IMR-90 (cell line): ENCODE measurements around the gene TMTC1. TPM values are rescaled to one million over a fixed set of nuclear protein-coding genes. Genes with fewer than 3 reads are reported as not detected.

Source experiments
- ATAC-seq: fragments of 200-7000 bp; cut with Tn5 transposase; 2 replicates; pipeline ENCODE4 v1.9.1; 2020; ENCODE audit warnings: low read depth, mild to moderate bottlenecking, moderate library complexity
- BruUV-seq: library from RNA; stranded (reverse); fragments of 400-500 nt; replicated peaks from 2 replicates; lab custom pipeline; 2021; lab: Mats Ljungman, UMichigan
- CTCF ChIA-PET: fragments of 300-600 bp; formaldehyde crosslinking; extraction: SDS; loops from one replicate; lab custom pipeline; 2021; ENCODE audit warnings: antibody characterized with exemption; lab: Yijun Ruan, JAX
- POLR2A ChIA-PET: fragments of 300-600 bp; sonication (Branson Sonifier 250); formaldehyde crosslinking; loops from one replicate; lab custom pipeline; 2022; ENCODE audit warnings: antibody characterized with exemption; ENCODE audit not compliant: unreplicated experiment; lab: Charles Lee
- DNase-seq: peaks from one replicate; pipeline ENCODE4 v3.0.0; 2013
- H2AFZ ChIP-seq: replicated peaks from 2 replicates; pipeline ENCODE3; 2013; ENCODE audit warnings: low read length, mild to moderate bottlenecking; ENCODE audit not compliant: poor library complexity
- H2AK5ac ChIP-seq: 2 replicates; pipeline ENCODE4 v1.6.1; 2013; ENCODE audit warnings: low read depth, low read length, inconsistent platforms
- H2AK9ac ChIP-seq: replicated peaks from 2 replicates; pipeline ENCODE3; 2013; ENCODE audit warnings: mild to moderate bottlenecking, low read depth, low read length, moderate library complexity; ENCODE audit not compliant: poor library complexity
- H2BK120ac ChIP-seq: 2 replicates; pipeline ENCODE4 v1.6.1; 2013; ENCODE audit warnings: low read depth, low read length, inconsistent platforms
- H2BK15ac ChIP-seq: 3 replicates; pipeline ENCODE4 v1.6.1; 2013; ENCODE audit warnings: low read depth, low read length, inconsistent platforms
- H2BK20ac ChIP-seq: 2 replicates; pipeline ENCODE4 v1.6.1; 2013; ENCODE audit warnings: low read depth, mild to moderate bottlenecking, inconsistent platforms, low read length, moderate library complexity
- H2BK5ac ChIP-seq: 2 replicates; pipeline ENCODE4 v1.6.1; 2013; ENCODE audit warnings: mild to moderate bottlenecking, low read depth, low read length, inconsistent platforms; ENCODE audit not compliant: poor library complexity, severe bottlenecking
- H3K14ac ChIP-seq: replicated peaks from 2 replicates; pipeline ENCODE4 v1.6.1; 2013; ENCODE audit warnings: low read depth, low read length, inconsistent platforms
- H3K18ac ChIP-seq: 2 replicates; pipeline ENCODE4 v1.6.1; 2013; ENCODE audit warnings: low read depth, low read length, control low read depth
- H3K23ac ChIP-seq: 2 replicates; pipeline ENCODE4 v1.6.1; 2013; ENCODE audit warnings: low read depth, low read length, inconsistent platforms
- H3K27ac ChIP-seq: 2 replicates; pipeline ENCODE4 v1.5.1; 2013; ENCODE audit warnings: mild to moderate bottlenecking, control low read depth, low read length; ENCODE audit not compliant: insufficient read depth
- H3K27me3 ChIP-seq: 2 replicates; pipeline ENCODE4 v1.6.1; 2013; ENCODE audit warnings: low read length; ENCODE audit not compliant: control insufficient read depth, insufficient read depth
- H3K36me3 ChIP-seq: 2 replicates; pipeline ENCODE4 v1.6.1; 2013; ENCODE audit warnings: low read length, mixed read lengths; ENCODE audit not compliant: control insufficient read depth, insufficient read depth
- H3K4ac ChIP-seq: 2 replicates; pipeline ENCODE4 v1.6.1; 2013; ENCODE audit warnings: low read depth, low read length, inconsistent platforms
- H3K4me1 ChIP-seq: 2 replicates; pipeline ENCODE4 v1.6.1; 2013; ENCODE audit warnings: low read length, mixed read lengths; ENCODE audit not compliant: control insufficient read depth, insufficient read depth
- H3K4me2 ChIP-seq: 2 replicates; pipeline ENCODE4 v1.6.1; 2013; ENCODE audit warnings: low read depth, mild to moderate bottlenecking, control low read depth, low read length, moderate library complexity
- H3K4me3 ChIP-seq: 2 replicates; pipeline ENCODE4 v1.5.1; 2013; ENCODE audit warnings: low read depth, mild to moderate bottlenecking, control low read depth, low read length, moderate library complexity; ENCODE audit not compliant: insufficient read depth
- H3K56ac ChIP-seq: 2 replicates; pipeline ENCODE4 v1.6.1; 2013; ENCODE audit warnings: low read length, inconsistent platforms; ENCODE audit not compliant: insufficient read depth; ENCODE audit errors: extremely low read depth
- H3K79me1 ChIP-seq, 2 experiments: 2 replicates each; pipeline ENCODE4 v1.6.1; 2013; ENCODE audit warnings: low read length in 2 of 2, inconsistent platforms in 1 of 2, low read depth in 1 of 2
- H3K9ac ChIP-seq: 2 replicates; pipeline ENCODE4 v1.6.1; 2013; ENCODE audit warnings: low read depth, low read length, control low read depth
- H3K9me1 ChIP-seq: 2 replicates; pipeline ENCODE4 v1.6.1; 2013; ENCODE audit warnings: low read length, inconsistent platforms; ENCODE audit not compliant: insufficient read depth
- H3K9me3 ChIP-seq: 2 replicates; pipeline ENCODE4 v1.6.1; 2013; ENCODE audit warnings: low read length; ENCODE audit not compliant: control insufficient read depth, insufficient read depth
- H4K20me1 ChIP-seq: 2 replicates; pipeline ENCODE4 v1.6.1; 2013; ENCODE audit warnings: low read length, inconsistent platforms; ENCODE audit not compliant: insufficient read depth
- H4K5ac ChIP-seq: 2 replicates; pipeline ENCODE4 v1.6.1; 2013; ENCODE audit warnings: mild to moderate bottlenecking, low read depth, low read length, control low read depth
- H4K8ac ChIP-seq, 2 experiments: 2 replicates each; pipeline ENCODE4 v1.6.1; 2013; ENCODE audit warnings: low read depth in 2 of 2, low read length in 2 of 2, control low read depth in 1 of 2, inconsistent platforms in 1 of 2
- H4K91ac ChIP-seq: 2 replicates; pipeline ENCODE4 v1.6.1; 2013; ENCODE audit warnings: low read depth, low read length, inconsistent platforms; ENCODE audit not compliant: insufficient read depth
- BHLHE40 ChIP-seq: fragments of 150-350 bp; IDR thresholded peaks from 2 replicates; pipeline ENCODE4 v1.6.1; 2016; ENCODE audit warnings: mild to moderate bottlenecking, low read depth, low read length
- CEBPB ChIP-seq: IDR thresholded peaks from 2 replicates; pipeline ENCODE4 v1.6.1; 2012; ENCODE audit warnings: low read depth, low read length, improper control_type of control experiment
- CHD1 ChIP-seq: IDR thresholded peaks from 2 replicates; pipeline ENCODE4 v1.6.1; 2012; ENCODE audit warnings: low read depth, low read length, improper control_type of control experiment
- CTCF ChIP-seq: conservative IDR thresholded peaks from 2 replicates; pipeline ENCODE4 v1.5.1; 2012; ENCODE audit warnings: mild to moderate bottlenecking, low read depth, low read length, improper control_type of control experiment
- ELK1 ChIP-seq: fragments of 150-350 bp; IDR thresholded peaks from 2 replicates; pipeline ENCODE4 v1.6.1; 2016; ENCODE audit warnings: low read depth, mild to moderate bottlenecking, low read length, moderate library complexity, borderline replicate concordance
- FOS ChIP-seq: fragments of 150-350 bp; IDR thresholded peaks from 2 replicates; pipeline ENCODE4 v1.6.1; 2016; ENCODE audit warnings: low read depth, low read length
- MAFK ChIP-seq: IDR thresholded peaks from 2 replicates; pipeline ENCODE4 v1.6.1; 2012; ENCODE audit warnings: low read depth, low read length, improper control_type of control experiment
- MAZ ChIP-seq: IDR thresholded peaks from 2 replicates; pipeline ENCODE4 v1.6.1; 2012; ENCODE audit warnings: low read depth, mild to moderate bottlenecking, low read length, improper control_type of control experiment, moderate library complexity, borderline replicate concordance
- MXI1 ChIP-seq: IDR thresholded peaks from 2 replicates; pipeline ENCODE4 v1.6.1; 2012; ENCODE audit warnings: low read depth, mild to moderate bottlenecking, low read length, moderate library complexity, borderline replicate concordance
- NFE2L2 ChIP-seq: fragments of 150-350 bp; IDR thresholded peaks from 2 replicates; pipeline ENCODE4 v1.6.1; 2016; ENCODE audit warnings: low read depth, mild to moderate bottlenecking, low read length
- POLR2A ChIP-seq: IDR thresholded peaks from 2 replicates; pipeline ENCODE4 v1.6.1; 2012; ENCODE audit warnings: mild to moderate bottlenecking, low read depth, low read length
- RAD21 ChIP-seq: IDR thresholded peaks from 2 replicates; pipeline ENCODE4 v1.6.1; 2012; ENCODE audit warnings: low read length, improper control_type of control experiment
- RCOR1 ChIP-seq: IDR thresholded peaks from 2 replicates; pipeline ENCODE4 v1.6.1; 2012; ENCODE audit warnings: mild to moderate bottlenecking, low read length, improper control_type of control experiment; ENCODE audit not compliant: insufficient replicate concordance
- RFX5 ChIP-seq: IDR thresholded peaks from 2 replicates; pipeline ENCODE4 v1.8.0; 2012; ENCODE audit warnings: low read depth, mild to moderate bottlenecking, low read length, moderate library complexity
- SMC3 ChIP-seq: fragments of 150-350 bp; IDR thresholded peaks from 2 replicates; pipeline ENCODE4 v1.6.1; 2016; ENCODE audit warnings: low read depth, mild to moderate bottlenecking, antibody characterized with exemption, low read length, moderate library complexity
- dilution Hi-C: fragments of 300-500 bp; cut with HindIII; formaldehyde crosslinking; loops from one replicate; pipeline ENCODE4 v1.14.3; 2018; ENCODE audit warnings: low sequenced_read_pairs; ENCODE audit not compliant: unreplicated experiment
- in situ Hi-C: fragments of 300-500 bp; cut with MboI; formaldehyde crosslinking; loops from 3 replicates; pipeline ENCODE4 v1.14.3; 2019; ENCODE audit warnings: low sequenced_read_pairs, inconsistent platforms, mixed read lengths
- intact Hi-C: fragments of 100-400 bp; cut with micrococcal nuclease; formaldehyde crosslinking; loops from 2 replicates; pipeline ENCODE4 v1.10.0; 2022
- polyA plus RNA-seq, 3 experiments: library from polyadenylated mRNA; depleted of rRNA; stranded (reverse); fragments of >200 nt; gene quantifications; 2 replicates each; pipeline ENCODE4 v1.2.3, GENCODE V29; 2012; ENCODE audit warnings: low replicate concordance in 1 of 3
- total RNA-seq: library from RNA; depleted of rRNA; stranded (reverse); fragments of >200 nt; gene quantifications from 2 replicates; pipeline ENCODE4 v1.2.3, GENCODE V29; 2012
- TF ChIP-seq, protein P1 (sequence below): fragments of 150-350 bp; IDR thresholded peaks from 2 replicates; pipeline ENCODE4 v1.6.1; 2017; ENCODE audit warnings: mild to moderate bottlenecking, antibody characterized with exemption, low read length, low read depth

TMTC1 gene
- total and polyA plus RNA-seq, 2 of the 4 experiments (the other 2 are of a cell fraction), result 12.5 to 36.4 TPM

GRCh38 chr12:29503283-29503682 is 280.5 kb downstream of the TMTC1 start:
- Histone ChIP-seq H3K27me3 (no peaks in the 10 kb centered on the region), H2BK120ac (no peak overlapping the region), H2BK15ac (no peak overlapping the region), H4K8ac (no peak overlapping the region), H2BK5ac (no peak overlapping the region), H4K20me1 (no peaks in the 10 kb centered on the region), H2AFZ (no peak overlapping the region), H3K9ac (no peak overlapping the region), H3K79me1 (no peaks in the 10 kb centered on the region), H3K4me2 (no peak overlapping the region), H3K56ac (no peak overlapping the region), H3K9me1 (no peaks in the 10 kb centered on the region; the same call in 1 of the 2 replicates), H3K23ac (no peak overlapping the region), H3K36me3 (peaks cover 13% of the 10 kb centered on the region), H3K9me3 (no peaks in the 10 kb centered on the region), H3K4me1 (no peaks in the 10 kb centered on the region), H3K18ac (no peak overlapping the region), H3K27ac (no peak overlapping the region), H3K4me3 (no peak overlapping the region), H3K4ac (no peak overlapping the region), H4K91ac (no peak overlapping the region), H2AK9ac (no peak overlapping the region), H4K5ac (no peak overlapping the region), H2BK20ac (no peak overlapping the region), H2AK5ac (no peak overlapping the region), H3K14ac (no peak overlapping the region)
- ATAC-seq, result no peak
- intact Hi-C loops (no loop called here), dilution Hi-C loops (no loop called here), in situ Hi-C loops (loop anchor here (25.0 kb wide), 1 partner anchor 1309 kb away; no protein-coding TSS in a partner anchor)
- no peak for DNase-seq
- POLR2A ChIA-PET, result no interaction called here
- TF ChIP-seq CEBPB (no peak), SMC3 (no peak), MXI1 (no peak), MAFK (no peak), RFX5 (no peak), NFE2L2 (no peak), RAD21 (no peak), FOS (no peak), BHLHE40 (no peak), MAZ (no peak), RCOR1 (no peak), CTCF (no peak), POLR2A (no peak), ELK1 (no peak), CHD1 (no peak)
- TF ChIP-seq, protein P1, sequence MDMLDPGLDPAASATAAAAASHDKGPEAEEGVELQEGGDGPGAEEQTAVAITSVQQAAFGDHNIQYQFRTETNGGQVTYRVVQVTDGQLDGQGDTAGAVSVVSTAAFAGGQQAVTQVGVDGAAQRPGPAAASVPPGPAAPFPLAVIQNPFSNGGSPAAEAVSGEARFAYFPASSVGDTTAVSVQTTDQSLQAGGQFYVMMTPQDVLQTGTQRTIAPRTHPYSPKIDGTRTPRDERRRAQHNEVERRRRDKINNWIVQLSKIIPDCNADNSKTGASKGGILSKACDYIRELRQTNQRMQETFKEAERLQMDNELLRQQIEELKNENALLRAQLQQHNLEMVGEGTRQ, result no peak
- CTCF ChIA-PET, result interaction anchor here (0.5 kb wide), 1 partner anchor 165 kb away, joined by 3 read pairs; no protein-coding TSS in a partner anchor
- BruUV-seq, result no TSS peak
